Sciatic nerve (tissue), 2 donors: ENCODE data around the gene DSCAML1. TPM values are rescaled to one million over a fixed set of nuclear protein-coding genes. Genes with fewer than 3 reads are reported as not detected.
"Not testable (repeated sequence)": the region's sequence is repeated elsewhere in the genome, so short reads cannot be mapped to it uniquely, and the experiment has no call there.

Experiments used
- ATAC-seq: fragments of 200-7000 bp; cut with Tn5 transposase; one replicate; pipeline ENCODE4 v1.9.1; 2020; ENCODE audit warnings: mild to moderate bottlenecking, moderate library complexity
- DNase-seq: peaks from one replicate; pipeline ENCODE4 v3.0.0-alpha.2; 2020; ENCODE audit warnings: low spot score
- intact Hi-C: fragments of 100-400 bp; cut with DNase I; formaldehyde crosslinking; loops from one replicate; pipeline ENCODE4 v1.14.2; 2022
- total RNA-seq: library from RNA; stranded (reverse); fragmentation: NEBNext Ultra II Directional; extraction: Animal tissue kit (Norgen Biotek cat#: 25700); gene quantifications from one replicate; pipeline ENCODE4 v1.2.1, GENCODE V29; 2021
- donor health status: DM: no; HTN: no; CAD: no.
- donor health status: DM: no; HTN: no; CAD: no.

The DSCAML1 gene
- total RNA-seq, 1 donor from 2014 or later, result 4.2 TPM

GRCh38 chr11:117410861-117411710, 385.9 kb downstream of the DSCAML1 start:
- intact Hi-C loops, result no loop called here
- no peak for ATAC-seq
- DNase-seq, result peak; percentile 54

- intact Hi-C loops, result no loop called here
- ATAC-seq (no peak), DNase-seq (no peak)
Measured at GRCh38 chr11:117410238-117410637, 386.8 kb downstream of the DSCAML1 start.

GRCh38 chr11:117409511-117409910, 387.5 kb downstream of the DSCAML1 start:
- DNase-seq (peak; percentile 38), ATAC-seq (no peak)
- intact Hi-C loops, result no loop called here

- ATAC-seq (no peak), DNase-seq (peak; percentile 36)
- intact Hi-C loops, result no loop called here
Measured at GRCh38 chr11:117408356-117408755, 388.7 kb downstream of the DSCAML1 start.

- intact Hi-C loops, result no loop called here
- no peak for ATAC-seq
- peak; percentile 25 for DNase-seq
Measured at GRCh38 chr11:117407016-117407415, 390.0 kb downstream of the DSCAML1 start.

GRCh38 chr11:117405898-117406297, 391.1 kb downstream of the DSCAML1 start:
- DNase-seq, ATAC-seq, intact Hi-C loops: not testable (repeated sequence)

- ATAC-seq, intact Hi-C loops: not testable (repeated sequence)
- DNase-seq, result peak; percentile 22
Measured at GRCh38 chr11:117399100-117399840, 397.7 kb downstream of the DSCAML1 start.

GRCh38 chr11:117398618-117399017, 398.4 kb downstream of the DSCAML1 start:
- peak; percentile 2 for DNase-seq
- ATAC-seq, intact Hi-C loops: not testable (repeated sequence)

GRCh38 chr11:117396970-117397369, 400.0 kb downstream of the DSCAML1 start:
- DNase-seq (peak; percentile 25), ATAC-seq (peak; percentile 28)

GRCh38 chr11:117395476-117395875, 401.5 kb downstream of the DSCAML1 start:
- DNase-seq (peak; percentile 17), ATAC-seq (no peak)
- intact Hi-C loops, result no loop called here

More at GRCh38 chr11:117396970-117397369, 400.0 kb downstream of the DSCAML1 start:
- intact Hi-C loops, result no loop called here

GRCh38 chr11:117394221-117394925, 402.6 kb downstream of the DSCAML1 start:
- ATAC-seq, result no peak
- DNase-seq, result peak; percentile 50
- intact Hi-C loops, result no loop called here

- ATAC-seq (no peak), DNase-seq (peak; percentile 21)
- intact Hi-C loops, result no loop called here
Measured at GRCh38 chr11:117392979-117393378, 404.0 kb downstream of the DSCAML1 start.

GRCh38 chr11:117392001-117392690, 404.9 kb downstream of the DSCAML1 start:
- intact Hi-C loops, result no loop called here
- no peak for ATAC-seq
- DNase-seq, result peak; percentile 32

- intact Hi-C loops, result no loop called here
- DNase-seq, result peak; percentile 23
- no peak for ATAC-seq
Measured at GRCh38 chr11:117391181-117391580, 405.8 kb downstream of the DSCAML1 start.

GRCh38 chr11:117390743-117391142, 406.3 kb downstream of the DSCAML1 start:
- DNase-seq (peak; percentile 36), ATAC-seq (no peak)
- intact Hi-C loops, result no loop called here

- DNase-seq, result peak; percentile 35
- ATAC-seq, result no peak
- intact Hi-C loops, result no loop called here
Measured at GRCh38 chr11:117387992-117388755, 408.8 kb downstream of the DSCAML1 start.

GRCh38 chr11:117385906-117386305, 411.1 kb downstream of the DSCAML1 start:
- DNase-seq, result peak; percentile 26
- intact Hi-C loops, result no loop called here
- ATAC-seq, result no peak

GRCh38 chr11:117385471-117385870, 411.5 kb downstream of the DSCAML1 start:
- ATAC-seq (no peak), DNase-seq (no peak)
- intact Hi-C loops, result no loop called here
